GM18951 (cell line): Measurements from ENCODE around the gene JADE1.

Experiments used
- POLR2A ChIP-seq: IDR thresholded peaks from 4 replicates; pipeline ENCODE4 v1.6.1; 2011; ENCODE audit warnings: mild to moderate bottlenecking; ENCODE audit not compliant: insufficient read length, insufficient read depth; ENCODE audit errors: extremely low read depth
- in situ Hi-C: fragments of 300-500 bp; cut with MboI; formaldehyde crosslinking; loops from one replicate; pipeline ENCODE4 v1.12.0; 2022; ENCODE audit warnings: low sequenced_read_pairs, mixed read lengths, inconsistent platforms; ENCODE audit not compliant: unreplicated experiment

JADE1 gene

DNA sequence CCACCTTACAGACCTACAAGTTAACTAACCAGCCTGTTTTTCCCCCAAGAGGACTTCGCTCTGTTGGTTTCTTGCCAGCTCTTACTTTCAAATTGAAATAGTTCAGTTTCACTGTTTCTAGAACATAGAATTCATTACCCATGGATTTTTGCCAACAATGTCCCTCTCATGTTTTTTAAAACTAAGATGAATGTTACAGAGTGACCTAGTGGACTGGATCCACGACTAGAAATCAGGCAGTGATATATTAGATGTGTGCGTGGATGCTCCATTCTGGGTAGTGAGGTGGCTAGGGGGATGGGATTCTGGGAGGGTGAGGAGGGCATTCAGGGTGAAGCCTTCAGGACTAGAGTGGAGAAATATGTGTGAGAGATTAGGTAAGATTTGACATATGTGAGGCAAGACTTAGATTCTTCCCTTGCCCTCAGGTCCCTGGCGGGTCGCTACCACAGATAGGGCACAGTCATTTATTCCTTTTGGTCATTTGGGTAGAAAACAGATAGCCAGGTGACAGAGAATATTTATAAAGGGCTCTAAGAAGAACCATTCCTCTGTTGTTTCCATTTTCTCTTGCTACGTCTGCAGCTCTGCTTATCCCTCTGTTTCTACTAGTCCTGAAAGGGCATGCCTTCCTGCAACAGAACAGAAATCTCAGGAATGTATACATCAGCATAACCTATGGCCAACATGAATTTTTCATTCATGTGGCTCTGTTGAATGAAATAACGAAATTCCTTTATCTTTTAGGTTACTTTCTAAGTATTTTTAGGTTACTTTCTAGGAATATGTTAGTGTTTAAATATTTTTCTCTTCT is 15.4 kb upstream of the JADE1 start:
- no peak for TF ChIP-seq POLR2A
- in situ Hi-C loops: no loop called here

DNA sequence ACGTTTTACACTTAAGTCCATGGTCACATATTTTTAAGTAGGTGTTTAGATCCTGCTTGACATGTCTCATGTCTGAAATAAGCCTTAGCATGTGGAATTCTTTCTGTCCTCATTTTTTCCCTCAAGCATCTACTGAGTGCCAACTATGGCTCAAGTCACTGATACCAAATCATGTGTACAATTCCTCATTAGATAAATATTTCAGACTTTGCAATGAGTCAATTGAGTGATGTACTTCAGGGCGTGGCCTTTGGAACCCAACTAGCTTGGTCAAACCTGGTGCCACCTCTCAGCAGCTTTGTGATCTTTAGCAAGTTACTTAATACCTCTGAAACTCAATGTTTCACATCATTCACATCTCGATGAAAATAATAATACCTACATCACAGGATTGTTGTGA is 12.6 kb upstream of the JADE1 start:
- no peak for TF ChIP-seq POLR2A
- in situ Hi-C loops: no loop called here

DNA sequence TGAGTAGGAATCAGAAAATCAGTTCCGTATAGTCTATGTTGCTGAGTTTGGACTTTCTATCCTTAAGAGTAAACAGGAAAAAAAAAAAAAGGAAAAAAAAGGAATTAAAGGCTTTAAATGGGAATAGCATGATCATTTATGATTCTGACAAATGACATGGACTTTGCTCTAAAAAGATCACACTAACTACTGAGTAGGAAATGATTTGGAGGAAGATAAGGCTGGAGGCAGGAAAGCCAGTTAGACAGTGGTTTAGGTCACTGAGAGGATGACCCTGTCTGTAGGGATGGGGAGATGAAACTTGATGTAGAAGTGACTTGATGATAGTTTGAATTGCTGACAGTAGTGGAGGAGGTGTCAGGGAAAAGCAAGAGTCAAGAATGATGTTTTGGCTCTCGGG is 9.2 kb upstream of the JADE1 start:
- in situ Hi-C loops: no loop called here

DNA sequence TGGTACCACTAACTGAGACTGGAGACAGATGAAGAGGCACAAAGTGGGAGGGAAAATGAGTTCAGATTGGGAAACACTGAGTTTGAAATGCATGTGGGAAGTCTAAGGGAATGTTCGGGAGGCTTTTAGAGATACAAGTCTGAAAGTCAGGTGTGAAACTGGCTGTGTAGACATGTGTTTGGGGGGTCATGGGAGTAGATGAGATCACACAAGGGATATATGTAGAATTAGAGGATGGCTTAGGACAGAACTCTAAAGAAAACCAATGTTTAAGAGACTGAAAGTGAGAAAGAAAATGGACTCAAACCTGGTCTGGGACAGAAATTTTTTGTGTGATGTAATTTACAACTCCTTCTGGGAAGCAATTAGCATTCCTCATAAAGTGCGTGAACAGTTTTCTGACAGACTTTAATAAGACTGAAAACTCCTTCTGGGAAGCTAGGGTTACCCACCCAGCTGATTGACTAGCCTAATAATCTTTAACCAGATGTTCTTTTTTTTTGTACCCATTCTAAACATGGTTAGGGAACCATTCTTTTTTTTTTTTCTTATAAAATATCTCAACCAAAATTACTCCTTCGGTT is 8.7 kb upstream of the JADE1 start:
- in situ Hi-C loops: no loop called here
- TF ChIP-seq POLR2A: no peak

More for the DNA sequence above, 9.2 kb upstream of the JADE1 start:
- no peak for TF ChIP-seq POLR2A

DNA sequence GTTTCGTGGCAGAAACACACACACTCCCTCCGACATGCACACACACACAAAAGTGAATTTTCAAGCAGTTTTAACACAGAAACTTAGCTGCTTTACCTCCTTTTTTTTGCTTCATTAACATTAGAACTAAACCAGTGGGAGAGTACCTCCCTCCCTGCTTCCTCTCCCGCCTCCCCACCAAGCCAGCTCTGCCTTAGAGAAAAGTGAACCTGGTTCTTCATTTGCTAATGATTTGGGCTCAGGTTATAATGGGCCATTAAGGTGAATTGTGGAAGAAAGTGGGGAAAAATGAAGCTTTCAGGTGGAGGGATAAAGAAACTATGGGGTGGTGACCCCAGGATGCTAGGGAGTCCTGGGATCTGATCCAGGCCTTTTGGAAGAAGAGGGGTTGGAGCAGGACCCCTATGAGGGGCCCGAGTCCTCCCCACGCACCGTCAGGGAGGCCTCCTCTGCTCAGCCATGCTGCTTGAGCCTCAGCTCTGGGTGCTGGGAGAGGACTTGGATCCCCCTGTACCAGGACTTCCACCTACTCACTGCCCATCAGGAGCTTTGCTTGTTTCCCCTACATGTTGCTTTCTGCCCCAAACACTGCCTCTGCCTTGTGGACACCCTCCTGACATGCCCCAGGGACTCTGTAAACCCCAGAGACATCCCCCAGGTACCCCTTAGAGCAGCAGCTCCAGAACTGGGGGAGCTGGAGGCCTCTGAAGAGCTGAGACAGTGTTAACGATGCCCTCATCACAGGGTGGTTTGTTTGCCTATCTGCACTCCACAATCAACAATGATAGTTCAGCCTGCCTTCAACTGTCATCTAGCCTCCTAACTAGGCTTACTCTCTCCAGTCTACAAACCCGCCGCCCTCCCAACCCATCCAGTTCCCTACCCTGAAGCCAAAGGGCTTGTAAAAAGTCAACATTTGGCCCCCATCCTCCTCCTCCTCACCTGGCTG is 6.5 kb upstream of the JADE1 start:
- TF ChIP-seq POLR2A: no peak
- in situ Hi-C loops: no loop called here

DNA sequence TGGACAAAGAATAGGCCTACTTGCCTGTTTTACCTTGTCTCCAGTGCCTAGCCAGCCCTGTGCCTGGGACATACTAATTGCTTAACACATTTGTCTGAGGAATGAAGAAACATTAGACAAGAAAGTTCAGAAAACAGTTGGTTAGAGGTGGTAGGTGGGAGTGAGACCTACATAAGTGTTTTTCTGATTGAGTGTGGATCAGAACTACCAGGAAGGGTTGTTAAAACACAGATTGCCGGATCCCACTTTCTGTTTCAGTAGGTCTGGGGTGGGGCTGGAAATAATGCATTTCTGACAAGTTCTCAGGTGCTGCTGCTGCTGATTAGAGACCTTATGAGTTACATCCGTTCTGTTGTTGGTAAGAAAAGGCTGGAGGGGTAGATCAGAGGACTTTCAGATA is 5.7 kb upstream of the JADE1 start:
- in situ Hi-C loops: no loop called here
- no peak for TF ChIP-seq POLR2A

DNA sequence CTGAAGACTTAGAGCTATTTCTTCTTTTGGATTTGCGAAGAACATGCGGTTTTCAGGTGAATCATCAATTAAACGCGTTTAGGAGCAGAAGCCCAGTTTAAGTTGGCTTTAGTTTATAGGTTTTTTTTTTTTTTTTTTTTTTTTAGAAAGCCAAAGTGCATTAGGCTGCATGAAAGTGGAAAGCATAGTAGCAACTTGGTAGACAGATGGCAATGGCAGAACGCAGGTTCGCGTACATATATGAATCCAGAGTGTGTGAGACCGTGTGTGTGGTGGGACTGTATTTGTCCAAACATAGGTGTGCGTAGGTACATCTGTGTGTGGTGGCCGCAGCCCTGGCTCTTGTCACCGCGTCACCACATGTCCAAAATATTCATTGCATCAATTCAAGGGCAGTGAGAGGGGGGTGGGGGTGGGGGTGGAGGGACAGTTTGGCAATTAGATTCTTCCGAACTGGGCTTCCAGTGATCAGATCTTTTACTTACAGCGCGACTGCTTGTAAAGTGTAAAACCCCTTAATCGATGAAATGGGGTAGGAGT is 901 bp downstream of the JADE1 start:
- no peak for TF ChIP-seq POLR2A
- in situ Hi-C loops: no loop called here

DNA sequence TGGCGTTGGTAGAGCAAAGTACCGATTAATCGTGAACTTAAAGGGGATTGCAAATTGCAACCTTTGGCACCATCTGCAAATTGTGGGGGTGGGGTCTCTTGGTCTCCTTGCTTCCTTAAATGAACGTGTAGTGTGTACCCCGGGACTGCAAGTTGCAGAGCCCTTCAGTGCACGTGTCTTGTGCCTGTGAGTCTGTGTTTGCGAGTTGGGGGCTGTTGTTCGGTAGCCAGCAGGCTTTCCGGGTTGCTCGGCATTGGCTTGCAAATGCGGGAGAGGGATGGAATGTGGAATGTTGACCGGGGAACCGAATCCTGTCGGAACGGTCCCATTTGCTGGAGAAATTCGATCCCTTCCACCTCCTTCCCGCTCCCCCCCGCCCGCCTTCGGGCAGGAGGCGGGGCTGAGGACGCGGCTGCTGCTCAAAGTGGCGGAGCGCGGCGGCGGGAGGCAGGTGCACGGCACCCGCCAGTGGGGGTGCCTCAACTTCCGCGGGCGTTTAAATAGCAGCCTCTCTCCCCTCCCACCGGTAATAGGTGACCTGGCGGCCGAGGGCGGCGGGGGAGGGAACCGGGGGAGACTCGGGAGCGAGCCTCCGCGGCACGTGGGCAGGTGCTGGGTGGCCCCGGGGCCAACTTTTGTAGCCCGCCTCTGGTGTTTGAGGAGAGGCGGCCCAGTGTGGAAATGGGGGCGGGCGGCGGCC is 1.5 kb downstream of the JADE1 start:
- in situ Hi-C loops: no loop called here

DNA sequence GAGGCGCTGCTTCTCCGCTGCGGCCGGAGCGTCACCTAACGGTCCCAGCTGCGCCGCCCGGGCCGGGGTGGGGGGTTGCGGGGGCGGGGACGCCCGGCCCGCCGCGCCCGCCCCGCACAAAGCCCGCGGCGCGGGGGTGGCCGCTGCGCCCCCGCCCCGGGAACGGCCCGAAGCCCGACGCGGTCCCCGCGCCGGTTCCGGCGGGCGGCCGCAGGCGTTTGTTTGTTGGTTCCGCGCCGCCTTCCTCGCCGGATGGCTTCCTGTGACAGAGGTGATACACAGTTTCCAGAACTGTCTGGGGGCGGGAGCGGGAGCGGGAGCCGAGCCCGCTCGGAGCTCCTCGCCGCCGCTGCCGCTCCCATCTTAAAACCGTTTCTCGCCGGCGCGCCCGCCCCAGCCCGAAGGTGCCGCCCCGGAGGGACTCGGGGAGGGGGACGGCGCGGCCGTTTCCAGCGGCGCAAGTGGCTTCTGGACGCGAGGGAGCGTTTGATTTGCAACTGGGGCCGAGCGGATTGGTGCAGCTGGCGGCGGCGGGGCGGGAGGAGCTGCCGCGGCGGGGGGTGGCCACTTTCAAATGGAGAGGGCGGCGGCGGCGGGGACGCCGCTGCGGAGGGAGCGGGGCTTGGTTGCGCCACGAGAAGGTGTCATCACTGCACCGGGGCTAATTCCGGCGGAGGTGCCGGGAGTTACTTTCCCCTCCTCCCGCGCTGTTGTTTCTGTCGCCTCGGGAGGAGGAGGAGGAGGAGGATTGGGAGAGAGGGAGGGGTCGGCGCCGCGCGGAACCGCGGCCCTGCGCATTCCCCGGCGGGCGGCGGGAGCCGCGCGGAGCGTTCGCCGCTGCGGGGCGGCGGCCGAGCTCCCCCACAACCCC is 2.3 kb downstream of the JADE1 start:
- TF ChIP-seq POLR2A: peak; percentile 77
- in situ Hi-C loops: no loop called here

More for the DNA sequence above, 1.5 kb downstream of the JADE1 start:
- TF ChIP-seq POLR2A: peak; percentile 75

DNA sequence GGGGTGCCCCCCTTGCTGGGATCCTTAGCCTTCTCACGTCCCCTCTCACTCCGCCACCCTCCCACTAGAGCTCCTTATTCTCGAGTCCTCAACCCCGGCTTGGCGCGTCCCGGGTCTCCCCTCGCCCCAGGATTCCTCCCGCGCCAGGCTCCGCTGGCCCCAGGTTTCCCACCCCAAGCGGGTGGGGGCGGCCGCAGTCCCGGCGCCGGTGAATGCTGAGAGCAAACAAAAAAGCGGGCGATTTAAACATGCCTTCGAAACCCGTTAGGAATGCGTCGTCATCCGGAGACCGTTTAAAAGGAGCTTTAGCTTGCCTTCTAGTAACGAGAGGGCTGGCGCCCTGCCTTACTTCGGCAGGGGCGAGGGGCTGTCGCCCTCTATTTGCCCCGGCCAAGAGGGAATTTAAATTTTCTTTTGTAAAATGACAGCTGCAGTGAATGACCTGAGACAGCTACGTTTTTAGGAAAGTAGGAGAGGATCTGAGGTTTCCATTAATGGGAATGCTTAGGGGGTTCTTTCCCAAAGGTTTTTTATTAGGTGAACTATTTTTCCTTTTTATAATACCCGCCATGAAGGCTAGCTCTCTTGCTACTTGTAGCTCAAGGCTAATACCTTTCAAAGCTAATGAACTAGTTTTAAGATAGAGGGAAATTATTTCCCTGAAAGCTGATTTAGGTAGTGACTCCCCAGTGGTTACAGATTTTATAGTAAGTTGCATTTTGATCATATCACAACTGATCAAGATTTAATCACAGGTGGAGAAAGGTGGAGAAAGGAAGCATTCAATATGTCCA is 3.1 kb downstream of the JADE1 start:
- in situ Hi-C loops: no loop called here
- TF ChIP-seq POLR2A: no peak

DNA sequence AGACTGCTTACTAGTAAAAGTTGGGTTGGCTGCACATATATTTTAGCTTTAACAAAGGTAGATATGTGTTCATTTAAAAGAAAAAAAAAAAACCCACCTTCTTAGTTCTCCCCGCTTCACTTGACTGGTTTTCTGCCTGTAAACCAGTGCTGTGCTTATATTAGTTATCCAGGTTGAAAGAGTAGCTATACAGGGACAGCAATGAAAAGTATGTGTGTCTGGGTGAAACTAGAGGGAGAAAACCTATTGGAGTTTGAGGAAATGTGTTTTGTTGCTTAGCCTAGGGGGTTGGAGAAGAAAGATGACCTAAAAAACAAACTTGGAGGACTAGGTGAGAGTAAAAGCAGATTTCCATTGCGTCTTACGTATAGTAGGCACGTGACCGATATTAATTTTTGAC is 4.5 kb downstream of the JADE1 start:
- in situ Hi-C loops: no loop called here
- no peak for TF ChIP-seq POLR2A
